Measurements from ENCODE around the gene CGNL1. TPM values are rescaled to one million over a fixed set of nuclear protein-coding genes. Genes with fewer than 3 reads are reported as not detected.
A peak's percentile ranks its signal among the peaks of the same experiment; 100 is the strongest.

Gene CGNL1
- total RNA-seq, 2 donors from 2014 or later: 16.4 to 29.8 TPM

DNA sequence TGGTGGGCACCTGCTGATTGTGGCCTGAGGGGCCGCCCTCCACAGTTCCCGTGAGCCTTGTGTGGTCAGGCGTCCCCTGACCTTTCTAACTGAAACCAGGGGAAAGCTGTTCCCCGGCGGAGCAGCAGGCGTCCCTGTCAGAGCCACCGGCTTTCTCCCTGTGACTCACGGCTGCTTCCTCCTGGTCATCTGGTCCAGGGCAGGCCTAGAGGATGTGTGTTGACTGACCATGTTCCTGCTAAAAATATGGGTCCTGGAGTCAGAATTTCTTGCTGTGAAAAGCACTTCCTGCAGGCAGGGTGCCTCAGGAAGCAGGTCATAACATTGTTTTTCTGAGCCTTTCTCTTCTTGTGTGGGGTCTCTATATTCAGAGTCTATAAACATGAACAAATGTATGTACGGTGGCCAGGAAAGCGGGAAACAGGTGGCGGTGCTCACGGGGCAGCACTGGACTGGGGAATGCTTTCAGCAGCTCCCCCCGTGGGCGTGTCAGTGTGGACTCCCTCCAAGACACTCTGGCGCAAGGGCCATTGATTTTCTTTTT is 38.4 kb upstream of the CGNL1 start:
- Histone ChIP-seq H3K36me3 (no peaks in the 10 kb centered on the region), H3K9me3 (no peaks in the 10 kb centered on the region), H3K27me3 (no peaks in the 10 kb centered on the region), H3K4me3 (no peak overlapping the region), H3K27ac (peak overlapping the region; percentile 51 to 73), H3K4me1 (peaks cover 0 to 28% of the 10 kb centered on the region in 2 donors)
- TF ChIP-seq, protein P1, sequence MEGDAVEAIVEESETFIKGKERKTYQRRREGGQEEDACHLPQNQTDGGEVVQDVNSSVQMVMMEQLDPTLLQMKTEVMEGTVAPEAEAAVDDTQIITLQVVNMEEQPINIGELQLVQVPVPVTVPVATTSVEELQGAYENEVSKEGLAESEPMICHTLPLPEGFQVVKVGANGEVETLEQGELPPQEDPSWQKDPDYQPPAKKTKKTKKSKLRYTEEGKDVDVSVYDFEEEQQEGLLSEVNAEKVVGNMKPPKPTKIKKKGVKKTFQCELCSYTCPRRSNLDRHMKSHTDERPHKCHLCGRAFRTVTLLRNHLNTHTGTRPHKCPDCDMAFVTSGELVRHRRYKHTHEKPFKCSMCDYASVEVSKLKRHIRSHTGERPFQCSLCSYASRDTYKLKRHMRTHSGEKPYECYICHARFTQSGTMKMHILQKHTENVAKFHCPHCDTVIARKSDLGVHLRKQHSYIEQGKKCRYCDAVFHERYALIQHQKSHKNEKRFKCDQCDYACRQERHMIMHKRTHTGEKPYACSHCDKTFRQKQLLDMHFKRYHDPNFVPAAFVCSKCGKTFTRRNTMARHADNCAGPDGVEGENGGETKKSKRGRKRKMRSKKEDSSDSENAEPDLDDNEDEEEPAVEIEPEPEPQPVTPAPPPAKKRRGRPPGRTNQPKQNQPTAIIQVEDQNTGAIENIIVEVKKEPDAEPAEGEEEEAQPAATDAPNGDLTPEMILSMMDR (IDR thresholded peaks at IDR 0.05): peak in 1 of 2 donors; percentile 26
- peak; percentile 85 for DNase-seq (ENCODE audit: low spot score)

DNA sequence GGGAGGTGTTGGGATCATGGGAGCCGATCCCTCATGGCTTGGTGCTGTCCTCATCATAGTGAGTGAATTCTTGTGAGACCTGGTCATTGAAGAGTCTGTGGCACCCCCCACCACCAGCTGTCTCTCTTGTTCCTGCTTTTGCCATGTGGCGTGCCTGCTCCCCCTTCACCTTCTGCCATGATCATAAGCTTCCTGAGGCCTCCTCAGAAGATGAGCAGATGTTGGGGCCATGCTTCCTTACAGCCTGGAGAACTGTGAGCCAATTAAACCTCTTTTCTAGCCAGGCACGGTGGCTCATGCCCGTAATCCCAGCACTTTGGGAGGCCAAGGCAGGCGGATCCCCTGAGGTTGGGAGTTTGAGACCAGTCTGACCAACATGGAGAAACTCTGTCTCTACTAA is 37.0 kb upstream of the CGNL1 start:
- no peak overlapping the region for H3K27ac ChIP-seq
- TF ChIP-seq, protein P1 (IDR thresholded peaks at IDR 0.05): no peak
- no peak for DNase-seq (ENCODE audit: low spot score)
- H3K27me3 ChIP-seq: no peaks in the 10 kb centered on the region
- no peaks in the 10 kb centered on the region for H3K9me3 ChIP-seq
- H3K4me1 ChIP-seq: peaks cover 0 to 28% of the 10 kb centered on the region in 2 donors
- H3K36me3 ChIP-seq: no peaks in the 10 kb centered on the region
- H3K4me3 ChIP-seq: no peak overlapping the region

DNA sequence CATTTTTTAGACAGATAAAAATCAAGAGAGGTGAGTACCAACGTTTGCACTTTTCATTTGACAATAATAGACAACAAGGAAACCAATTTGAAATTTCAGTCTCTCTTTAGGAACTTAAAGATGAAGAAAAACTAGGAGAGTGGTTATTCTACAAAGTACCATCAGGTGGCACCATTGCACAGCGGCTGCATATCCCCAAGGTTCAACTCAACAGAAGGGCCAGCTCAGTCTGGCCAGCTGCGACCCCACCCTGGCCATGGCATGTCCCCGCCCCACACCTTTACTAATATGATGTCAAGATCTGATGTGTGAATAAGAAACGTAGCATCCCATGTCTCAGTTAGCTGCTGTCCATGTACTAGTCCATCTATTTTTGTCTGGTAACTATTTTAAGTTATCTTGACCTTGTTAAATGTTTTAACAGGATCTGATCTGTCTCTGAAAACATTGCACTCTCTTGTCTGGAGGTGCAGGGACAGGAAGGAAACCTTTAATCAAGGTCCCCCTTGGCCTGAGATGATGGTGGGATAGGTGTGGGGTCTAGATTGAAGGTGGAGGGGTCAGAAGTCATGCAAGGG is 35.5 kb upstream of the CGNL1 start:
- TF ChIP-seq, protein P1 (IDR thresholded peaks at IDR 0.05): peak; percentile 83 to 93
- H3K4me1 ChIP-seq: peaks cover 0 to 24% of the 10 kb centered on the region in 2 donors
- no peaks in the 10 kb centered on the region for H3K36me3 ChIP-seq
- H3K4me3 ChIP-seq: no peak overlapping the region
- no peaks in the 10 kb centered on the region for H3K9me3 ChIP-seq
- DNase-seq (ENCODE audit: low spot score): no peak
- H3K27ac ChIP-seq: no peak overlapping the region
- no peaks in the 10 kb centered on the region for H3K27me3 ChIP-seq

- H3K27ac ChIP-seq: no peak overlapping the region
- no peak for DNase-seq (ENCODE audit: low spot score)
- no peaks in the 10 kb centered on the region for H3K36me3 ChIP-seq
- H3K27me3 ChIP-seq: no peaks in the 10 kb centered on the region
- no peaks in the 10 kb centered on the region for H3K9me3 ChIP-seq
- peaks cover 0 to 18% of the 10 kb centered on the region in 2 donors for H3K4me1 ChIP-seq
- TF ChIP-seq, protein P1 (IDR thresholded peaks at IDR 0.05): no peak
- H3K4me3 ChIP-seq: no peak overlapping the region
Measured at GRCh38 chr15:57343048-57343447, 33.3 kb upstream of the CGNL1 start.

DNA sequence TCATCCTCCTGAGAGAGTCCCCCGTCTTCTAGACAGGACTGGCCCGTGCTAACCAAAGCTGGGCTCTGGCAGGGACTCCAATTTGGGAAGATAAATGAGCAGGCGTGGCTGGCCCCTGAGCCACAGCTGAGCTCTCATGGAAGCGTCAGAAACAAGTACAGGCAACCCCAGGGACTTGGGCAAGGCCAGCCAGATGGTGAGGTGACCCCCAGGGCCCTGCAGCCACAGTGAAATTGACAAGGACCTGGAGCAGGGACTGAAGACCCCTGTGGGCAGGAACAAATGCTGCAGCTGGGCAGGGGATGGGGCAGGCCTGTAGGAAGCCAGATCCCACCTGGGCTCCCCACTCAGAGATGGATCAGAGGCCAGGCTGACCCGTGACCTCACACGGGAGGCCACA is 32.8 kb upstream of the CGNL1 start:
- no peaks in the 10 kb centered on the region for H3K27me3 ChIP-seq
- H3K4me3 ChIP-seq: no peak overlapping the region
- TF ChIP-seq, protein P1 (IDR thresholded peaks at IDR 0.05): no peak
- no peaks in the 10 kb centered on the region for H3K9me3 ChIP-seq
- DNase-seq (ENCODE audit: low spot score): no peak
- H3K36me3 ChIP-seq: no peaks in the 10 kb centered on the region
- H3K27ac ChIP-seq: no peak overlapping the region
- peaks cover 0 to 13% of the 10 kb centered on the region in 2 donors for H3K4me1 ChIP-seq

DNA sequence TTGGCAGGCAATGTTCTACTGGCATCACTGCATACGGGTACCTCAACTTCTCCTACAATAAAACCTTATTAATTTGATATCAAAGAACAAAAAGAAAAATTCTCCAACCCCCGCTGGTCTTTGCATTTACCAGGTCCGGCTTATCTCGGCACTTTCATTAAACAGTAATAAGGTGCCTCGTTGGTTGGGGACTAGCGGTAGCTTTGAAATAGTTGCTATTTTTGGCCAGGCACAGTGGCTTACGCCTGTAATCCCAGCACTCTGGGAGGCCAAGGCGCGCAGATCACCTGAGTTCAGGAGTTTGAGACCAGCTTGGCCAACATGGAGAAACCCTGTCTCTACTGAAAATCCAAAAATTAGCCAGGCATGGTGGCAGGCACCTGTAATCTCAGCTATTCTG is 32.0 kb upstream of the CGNL1 start:
- Histone ChIP-seq H3K36me3 (no peaks in the 10 kb centered on the region), H3K4me1 (peaks cover 0 to 9% of the 10 kb centered on the region in 2 donors), H3K4me3 (no peak overlapping the region), H3K9me3 (no peaks in the 10 kb centered on the region), H3K27ac (no peak overlapping the region), H3K27me3 (no peaks in the 10 kb centered on the region)
- TF ChIP-seq, protein P1 (IDR thresholded peaks at IDR 0.05): no peak
- DNase-seq (ENCODE audit: low spot score): no peak
